Urothelium cell line (cell line): ENCODE measurements around the gene CATSPER4.

Source experiments
- DNase-seq: peaks from one replicate; pipeline ENCODE4 v3.0.0; 2011; ENCODE audit warnings: low spot score, mixed read lengths
- FAIRE-seq: peaks from 2 replicates; lab custom pipeline; 2011; peaks lifted over from hg19 to GRCh38; lab: Jason Lieb, UNC

The CATSPER4 gene

GRCh38 chr1:26190373-26190987 lies at the start of gene CATSPER4:
TSS of gene CATSPER4 (plus strand) at chr1:26190602. CDS start at chr1:26190628, 26 bp downstream.
- peak; percentile 47 for DNase-seq

GRCh38 chr1:26142159-26142558 lies 48.2 kb upstream of the CATSPER4 start:
- no peak for FAIRE-seq

More at GRCh38 chr1:26190373-26190987, at the start of gene CATSPER4:
- FAIRE-seq, result no peak

GRCh38 chr1:26145041-26145959 lies 45.1 kb upstream of the CATSPER4 start:
- FAIRE-seq (no peak), DNase-seq (peak; percentile 79)

More at GRCh38 chr1:26142159-26142558, 48.2 kb upstream of the CATSPER4 start:
- no peak for DNase-seq

GRCh38 chr1:26145960-26146294 lies 44.5 kb upstream of the CATSPER4 start:
- no peak for DNase-seq
- FAIRE-seq, result no peak

GRCh38 chr1:26148887-26149286 lies 41.5 kb upstream of the CATSPER4 start:
- FAIRE-seq (no peak), DNase-seq (no peak)

- no peak for DNase-seq
- no peak for FAIRE-seq
Observed at GRCh38 chr1:26153966-26154532, 36.4 kb upstream of the CATSPER4 start.

- FAIRE-seq (no peak), DNase-seq (no peak)
Observed at GRCh38 chr1:26154750-26155149, 35.7 kb upstream of the CATSPER4 start.

GRCh38 chr1:26155370-26156284 lies 34.8 kb upstream of the CATSPER4 start:
- no peak for FAIRE-seq

GRCh38 chr1:26156285-26157038 lies 33.9 kb upstream of the CATSPER4 start:
- DNase-seq (peak; percentile 85), FAIRE-seq (no peak)

More at GRCh38 chr1:26155370-26156284, 34.8 kb upstream of the CATSPER4 start:
- DNase-seq, result no peak

GRCh38 chr1:26158271-26158907 lies 32.0 kb upstream of the CATSPER4 start:
- FAIRE-seq (no peak), DNase-seq (no peak)

GRCh38 chr1:26158908-26159742 lies 31.3 kb upstream of the CATSPER4 start, which contains the start of gene FAM110D:
TSS of gene FAM110D (plus strand) at chr1:26159079. CDS start at chr1:26161292, 2,213 bp downstream.
- FAIRE-seq (no peak), DNase-seq (no peak)

GRCh38 chr1:26159743-26160039 lies 30.7 kb upstream of the CATSPER4 start:
- FAIRE-seq, result no peak

GRCh38 chr1:26160527-26161414 lies 29.6 kb upstream of the CATSPER4 start:
- DNase-seq (no peak), FAIRE-seq (no peak)

More at GRCh38 chr1:26159743-26160039, 30.7 kb upstream of the CATSPER4 start:
- no peak for DNase-seq

- no peak for FAIRE-seq
Observed at GRCh38 chr1:26161415-26162219, 28.8 kb upstream of the CATSPER4 start.

GRCh38 chr1:26162220-26162709 lies 28.1 kb upstream of the CATSPER4 start:
- DNase-seq (no peak), FAIRE-seq (no peak)

More at GRCh38 chr1:26161415-26162219, 28.8 kb upstream of the CATSPER4 start:
- no peak for DNase-seq

GRCh38 chr1:26163684-26164035 lies 26.7 kb upstream of the CATSPER4 start:
- FAIRE-seq (no peak), DNase-seq (no peak)
